ENCODE data around the gene LINGO1. TPM values are rescaled to one million over a fixed set of nuclear protein-coding genes. Genes with fewer than 3 reads are reported as not detected.

The LINGO1 gene
- total RNA-seq, 4 donors from 2014 or later, result 0.49 to 1.1 (median 0.54) TPM

DNA sequence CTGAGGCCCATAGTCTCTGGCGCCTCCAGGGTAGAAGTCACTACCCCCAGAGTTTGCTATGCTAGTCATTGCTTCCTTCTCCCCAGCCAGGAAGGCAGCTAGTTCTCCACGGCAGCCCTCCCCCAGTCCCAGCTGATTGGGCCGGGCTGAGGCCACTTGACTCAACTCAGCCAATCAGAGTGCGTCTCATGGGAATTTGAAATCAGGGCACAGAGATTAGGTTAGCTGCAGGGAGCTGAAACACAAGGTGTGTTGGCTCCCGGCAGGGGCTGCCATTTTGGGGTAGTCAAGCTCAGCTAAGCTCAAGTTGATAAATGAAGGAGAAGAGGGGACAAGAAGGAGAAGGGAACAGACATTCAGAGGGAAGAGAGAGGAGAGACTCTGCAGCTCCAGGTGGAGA, 32.8 kb downstream of the LINGO1 start:
- TF ChIP-seq CTCF (IDR thresholded peaks at IDR 0.05; ENCODE audit: low read depth), result no peak

DNA sequence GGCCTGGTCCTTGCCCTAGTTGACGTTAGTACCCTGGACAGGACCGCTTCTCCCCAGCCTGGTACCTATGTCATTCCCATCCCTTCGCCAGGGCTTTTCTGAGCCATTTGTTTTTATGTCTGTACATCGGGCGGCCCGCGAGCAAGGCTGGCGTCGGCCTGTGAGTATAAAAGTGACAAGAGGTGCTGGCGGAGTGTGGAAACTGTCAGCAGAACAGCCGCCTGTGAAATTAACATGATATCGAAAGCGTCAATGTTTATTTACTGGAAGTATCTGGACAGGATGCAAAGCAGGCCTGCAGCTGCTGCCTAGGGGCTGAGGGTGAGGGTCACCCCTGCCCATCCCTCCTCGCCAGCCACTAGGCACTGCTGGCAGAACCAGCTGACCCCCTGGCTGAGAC, 33.4 kb downstream of the LINGO1 start:
- no peak for TF ChIP-seq CTCF (IDR thresholded peaks at IDR 0.05; ENCODE audit: low read depth)

- TF ChIP-seq CTCF (IDR thresholded peaks at IDR 0.05; ENCODE audit: low read depth), result no peak
These were observed 34.1 kb downstream of the LINGO1 start for GRCh38 chr15:77598644-77599043.

- no peak for TF ChIP-seq CTCF (IDR thresholded peaks at IDR 0.05; ENCODE audit: low read depth)
These were observed 34.8 kb downstream of the LINGO1 start for GRCh38 chr15:77597804-77598453.

DNA sequence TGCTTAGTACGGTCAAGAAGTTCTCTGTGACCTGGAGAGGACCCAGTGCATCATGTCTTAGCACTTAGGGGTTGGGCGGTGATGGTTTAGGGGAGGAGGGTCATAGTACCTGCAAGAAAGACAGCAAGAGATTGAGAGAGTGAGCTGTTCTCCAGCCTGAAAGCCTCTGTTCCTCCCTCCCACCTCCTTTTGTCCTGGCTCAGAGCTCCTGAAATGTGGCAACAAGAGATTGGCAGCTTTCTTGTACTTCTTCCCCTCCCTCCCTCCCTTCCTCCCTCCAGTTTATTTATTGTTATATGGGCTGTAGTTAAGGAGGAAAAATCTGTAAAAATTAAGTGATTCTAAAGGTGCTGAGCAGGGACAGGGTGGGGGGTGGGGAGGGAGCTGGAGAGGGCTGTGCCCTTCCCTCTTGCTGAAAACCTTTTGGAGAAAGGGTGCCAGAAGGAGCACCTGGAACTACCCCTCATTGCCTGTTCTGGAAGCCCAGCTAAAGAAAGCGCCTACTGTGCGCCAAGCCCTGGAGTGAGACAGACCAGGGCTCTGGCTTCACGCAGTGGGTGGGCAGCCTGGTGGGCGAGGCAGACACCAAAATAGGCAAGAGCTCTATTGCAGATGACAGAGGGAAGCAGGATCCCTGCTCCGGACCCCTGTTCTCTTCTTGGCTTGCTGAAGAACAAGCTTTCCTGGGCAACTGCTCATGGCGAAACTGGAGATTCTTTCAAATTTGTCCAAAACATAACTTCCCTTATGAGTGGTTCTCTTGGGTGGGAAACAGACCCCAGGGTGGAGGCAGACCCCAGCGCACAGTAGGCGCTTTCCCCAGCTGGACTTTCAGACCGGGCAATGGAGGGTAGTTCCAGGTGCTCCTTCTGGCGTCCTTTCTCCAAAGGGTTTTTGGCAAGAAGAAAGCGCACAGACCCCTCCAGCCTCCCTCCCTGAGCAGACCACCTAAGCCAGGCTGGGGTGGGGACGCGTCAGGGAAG, 35.6 kb downstream of the LINGO1 start:
- no peak for TF ChIP-seq CTCF (IDR thresholded peaks at IDR 0.05; ENCODE audit: low read depth)

DNA sequence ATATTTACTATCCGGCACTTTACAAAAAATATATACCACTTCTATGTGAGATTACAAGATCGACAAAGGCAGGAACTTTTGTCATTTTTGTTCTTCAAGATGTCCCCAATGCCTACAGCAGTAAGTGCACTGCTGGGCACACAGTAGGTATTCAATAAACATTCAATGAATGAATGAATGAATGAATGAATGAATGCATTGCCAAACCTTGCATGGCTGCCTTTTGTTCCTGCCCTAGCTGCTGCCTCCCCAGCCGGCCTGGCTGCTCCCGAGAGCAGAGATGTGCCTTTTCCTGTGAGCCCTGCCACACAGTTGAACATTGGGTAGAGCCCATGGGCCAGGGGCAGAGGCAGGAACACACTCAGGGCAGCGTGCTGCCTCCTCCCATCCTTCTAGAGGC, 37.5 kb downstream of the LINGO1 start:
- TF ChIP-seq CTCF (IDR thresholded peaks at IDR 0.05; ENCODE audit: low read depth), result no peak

GRCh38 chr15:77592758-77593157, 40.0 kb downstream of the LINGO1 start:
- TF ChIP-seq CTCF (IDR thresholded peaks at IDR 0.05; ENCODE audit: low read depth), result no peak

Data from subcutaneous adipose tissue (tissue), 4 donors.